ENCODE measurements around the gene SAP25. TPM values are rescaled to one million over a fixed set of nuclear protein-coding genes. Genes with fewer than 3 reads are reported as not detected.

Gene SAP25
- total and polyA plus RNA-seq, 2 experiments from 2014 or later, result 1.5 to 3.9 TPM

- Histone ChIP-seq H3K4me3 (no peak overlapping the region), H3K27me3 (no peaks in the 10 kb centered on the region), H3K4me1 (ENCODE audit: low read depth) (peaks cover 12% of the 10 kb centered on the region), H3K27ac (no peak overlapping the region), H3K9me3 (ENCODE audit: low read depth) (no peaks in the 10 kb centered on the region), H3K36me3 (peaks cover 8% of the 10 kb centered on the region)
- TF ChIP-seq, protein P1, sequence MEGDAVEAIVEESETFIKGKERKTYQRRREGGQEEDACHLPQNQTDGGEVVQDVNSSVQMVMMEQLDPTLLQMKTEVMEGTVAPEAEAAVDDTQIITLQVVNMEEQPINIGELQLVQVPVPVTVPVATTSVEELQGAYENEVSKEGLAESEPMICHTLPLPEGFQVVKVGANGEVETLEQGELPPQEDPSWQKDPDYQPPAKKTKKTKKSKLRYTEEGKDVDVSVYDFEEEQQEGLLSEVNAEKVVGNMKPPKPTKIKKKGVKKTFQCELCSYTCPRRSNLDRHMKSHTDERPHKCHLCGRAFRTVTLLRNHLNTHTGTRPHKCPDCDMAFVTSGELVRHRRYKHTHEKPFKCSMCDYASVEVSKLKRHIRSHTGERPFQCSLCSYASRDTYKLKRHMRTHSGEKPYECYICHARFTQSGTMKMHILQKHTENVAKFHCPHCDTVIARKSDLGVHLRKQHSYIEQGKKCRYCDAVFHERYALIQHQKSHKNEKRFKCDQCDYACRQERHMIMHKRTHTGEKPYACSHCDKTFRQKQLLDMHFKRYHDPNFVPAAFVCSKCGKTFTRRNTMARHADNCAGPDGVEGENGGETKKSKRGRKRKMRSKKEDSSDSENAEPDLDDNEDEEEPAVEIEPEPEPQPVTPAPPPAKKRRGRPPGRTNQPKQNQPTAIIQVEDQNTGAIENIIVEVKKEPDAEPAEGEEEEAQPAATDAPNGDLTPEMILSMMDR (IDR thresholded peaks at IDR 0.05; ENCODE audit: low read depth, low read length), result no peak
- DNase-seq (ENCODE audit: low read depth in 1 of 2, low spot score in 1 of 2), result no peak
Measured at GRCh38 chr7:100572949-100573675, 588 bp downstream of the SAP25 start.

DNA sequence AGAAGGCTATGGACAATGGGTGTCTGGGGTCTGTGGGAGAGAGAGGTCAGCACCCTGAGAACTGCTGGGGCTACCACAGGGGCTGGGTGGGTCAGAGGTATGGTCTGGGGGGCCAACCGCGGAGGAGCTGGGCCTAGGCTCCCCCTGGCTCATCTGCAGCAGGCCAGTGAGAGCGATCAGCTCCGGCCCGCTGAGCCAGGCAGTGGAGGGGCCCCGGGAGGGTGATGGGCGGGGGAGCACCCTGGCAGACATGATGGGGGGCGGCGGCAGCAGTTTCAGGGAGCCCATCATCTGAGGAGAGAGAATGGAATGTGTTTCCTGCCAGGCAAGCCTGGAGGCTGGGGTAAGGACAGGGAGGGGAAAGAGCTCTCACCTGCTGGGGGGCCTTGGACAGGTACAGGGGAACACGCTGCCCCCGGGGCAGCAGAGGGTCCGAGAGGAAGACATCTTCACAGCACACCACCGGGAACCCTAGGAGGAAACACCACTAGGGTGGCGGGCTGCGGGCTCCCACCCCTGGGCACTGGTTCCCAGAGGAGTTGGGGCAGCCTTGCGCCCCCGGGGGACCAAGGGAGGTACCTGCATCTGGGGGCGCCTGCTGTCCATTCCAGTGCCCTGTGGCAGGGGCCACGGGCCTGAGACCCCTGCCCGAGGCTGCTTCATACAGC, 1.3 kb downstream of the SAP25 start:
- no peak for DNase-seq (ENCODE audit: low read depth in 1 of 2, low spot score in 1 of 2)
- Histone ChIP-seq H3K4me3 (no peak overlapping the region), H3K27ac (no peak overlapping the region), H3K36me3 (peaks cover 1% of the 10 kb centered on the region), H3K4me1 (ENCODE audit: low read depth) (peaks cover 12% of the 10 kb centered on the region), H3K27me3 (no peaks in the 10 kb centered on the region), H3K9me3 (ENCODE audit: low read depth) (no peaks in the 10 kb centered on the region)
- TF ChIP-seq, protein P1 (IDR thresholded peaks at IDR 0.05; ENCODE audit: low read depth, low read length), result no peak

DNA sequence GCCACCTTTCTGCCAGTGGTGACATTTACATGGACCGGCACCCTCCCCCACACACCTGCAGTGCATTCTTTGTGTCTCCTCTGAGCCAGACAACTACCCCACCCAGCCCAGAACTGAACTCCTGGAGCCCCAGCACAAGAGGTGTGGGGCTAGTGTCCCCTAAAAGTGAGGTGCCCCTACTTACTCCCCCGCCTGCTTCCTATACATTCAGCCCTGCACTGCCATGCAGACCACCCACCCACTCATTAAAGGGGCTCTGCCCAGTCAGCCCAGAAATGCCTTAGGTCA, 1.9 kb downstream of the SAP25 start:
- no peak for DNase-seq (ENCODE audit: low read depth in 1 of 2, low spot score in 1 of 2)
- Histone ChIP-seq H3K36me3 (no peaks in the 10 kb centered on the region), H3K4me1 (ENCODE audit: low read depth) (peaks cover 12% of the 10 kb centered on the region), H3K9me3 (ENCODE audit: low read depth) (no peaks in the 10 kb centered on the region), H3K4me3 (no peak overlapping the region), H3K27me3 (no peaks in the 10 kb centered on the region), H3K27ac (no peak overlapping the region)
- TF ChIP-seq, protein P1 (IDR thresholded peaks at IDR 0.05; ENCODE audit: low read depth, low read length), result no peak

- no peak overlapping the region for H3K27ac ChIP-seq
- DNase-seq (ENCODE audit: low read depth in 1 of 2, low spot score in 1 of 2), result peak in 1 of 2 donors; percentile 25
- TF ChIP-seq, protein P1 (IDR thresholded peaks at IDR 0.05; ENCODE audit: low read depth, low read length), result no peak
Measured at GRCh38 chr7:100570954-100571828, 2.5 kb downstream of the SAP25 start.

GRCh38 chr7:100568896-100569844, 4.5 kb downstream of the SAP25 start:
- TF ChIP-seq, protein P1 (IDR thresholded peaks at IDR 0.05; ENCODE audit: low read depth, low read length), result peak; percentile 46
- peak; percentile 61 to 72 for DNase-seq (ENCODE audit: low read depth in 1 of 2, low spot score in 1 of 2)
- peak overlapping the region; percentile 20 for H3K4me3 ChIP-seq
- peaks cover 12% of the 10 kb centered on the region for H3K4me1 ChIP-seq (ENCODE audit: low read depth)
- H3K27me3 ChIP-seq, result no peaks in the 10 kb centered on the region
- no peaks in the 10 kb centered on the region for H3K9me3 ChIP-seq (ENCODE audit: low read depth)
- no peaks in the 10 kb centered on the region for H3K36me3 ChIP-seq
- H3K27ac ChIP-seq, result no peak overlapping the region

More at GRCh38 chr7:100570954-100571828, 2.5 kb downstream of the SAP25 start:
- H3K27me3 ChIP-seq, result no peaks in the 10 kb centered on the region
- H3K4me1 ChIP-seq (ENCODE audit: low read depth), result peaks cover 12% of the 10 kb centered on the region
- no peaks in the 10 kb centered on the region for H3K9me3 ChIP-seq (ENCODE audit: low read depth)
- no peak overlapping the region for H3K4me3 ChIP-seq
- no peaks in the 10 kb centered on the region for H3K36me3 ChIP-seq
